Endothelial cell of umbilical vein (primary cell): ENCODE measurements around the gene GNAT1. TPM values are rescaled to one million over a fixed set of nuclear protein-coding genes. Genes with fewer than 3 reads are reported as not detected.
"Not testable (repeated sequence)": the region's sequence is repeated elsewhere in the genome, so short reads cannot be mapped to it uniquely, and the experiment has no call there.

ENCODE experiments used
- BruUV-seq: library from RNA; stranded (reverse); fragments of 400-500 nt; replicated peaks from 2 replicates; lab custom pipeline; 2021; lab: Mats Ljungman, UMichigan
- CTCF ChIA-PET: fragments of 300-600, 350-600 bp; sonication (Branson Sonifier 250); formaldehyde crosslinking; loops from one replicate; lab custom pipeline; 2021; ENCODE audit warnings: antibody characterized with exemption, inconsistent platforms; lab: Charles Lee
- POLR2A ChIA-PET: fragments of 300-600, 350-600 bp; sonication (Branson Sonifier 250); formaldehyde crosslinking; loops from one replicate; lab custom pipeline; 2021; ENCODE audit warnings: antibody characterized with exemption, inconsistent platforms; lab: Charles Lee
- DNase-seq: peaks from one replicate; pipeline ENCODE4 v3.0.0-alpha.2; 2011; ENCODE audit warnings: low read depth, low spot score
- FAIRE-seq: peaks from 2 replicates; lab custom pipeline; 2011; peaks lifted over from hg19 to GRCh38; lab: Jason Lieb, UNC
- H2AFZ ChIP-seq: 2 replicates; pipeline ENCODE4 v1.6.0; 2012; ENCODE audit warnings: low read depth, low read length, control low read depth, inconsistent platforms
- H3K27ac ChIP-seq: 2 replicates; pipeline ENCODE4 v1.5.1; 2011; ENCODE audit warnings: low read depth, mild to moderate bottlenecking, control low read depth, low read length, moderate library complexity; ENCODE audit not compliant: insufficient read depth
- H3K27me3 ChIP-seq, 2 experiments: 2 replicates each; pipeline versions ENCODE4 v1.6.0 to v1.6.1; 2011; ENCODE audit warnings: low read length in 2 of 2, mixed read lengths in 1 of 2; ENCODE audit not compliant: control insufficient read depth in 2 of 2, insufficient read depth in 2 of 2
- H3K36me3 ChIP-seq, 2 experiments: 2 replicates in 1 of 2; 3 replicates in 1 of 2; pipeline ENCODE4 v1.5.1; 2011; ENCODE audit warnings: low read length in 2 of 2, mild to moderate bottlenecking in 1 of 2, moderate library complexity in 1 of 2; ENCODE audit not compliant: control insufficient read depth in 2 of 2, insufficient read depth in 2 of 2; ENCODE audit errors: extremely low read depth in 1 of 2
- H3K4me1 ChIP-seq: 3 replicates; pipeline ENCODE4 v1.5.1; 2011; ENCODE audit warnings: mild to moderate bottlenecking, low read length; ENCODE audit not compliant: control insufficient read depth, insufficient read depth; ENCODE audit errors: extremely low read depth
- H3K4me2 ChIP-seq: 2 replicates; pipeline ENCODE4 v1.6.1; 2011; ENCODE audit warnings: low read length, control low read depth, mixed read lengths; ENCODE audit not compliant: insufficient read depth
- H3K4me3 ChIP-seq, 3 experiments: fragments of 200-600 bp in 1 of 3; sonication (generic), shearing (Covaris generic) in 1 of 3; replicated peaks in 1 of 3; 2 replicates each; pipeline ENCODE4 v1.5.1; 2011 to 2016; ENCODE audit warnings: control low read depth in 3 of 3, low read length in 3 of 3, mild to moderate bottlenecking in 2 of 3, inconsistent platforms in 1 of 3, low read depth in 1 of 3, moderate library complexity in 1 of 3; ENCODE audit not compliant: insufficient read depth in 1 of 3
- H3K79me2 ChIP-seq: 2 replicates; pipeline ENCODE4 v1.6.0; 2012; ENCODE audit warnings: low read length, inconsistent platforms; ENCODE audit not compliant: control insufficient read depth, insufficient read depth
- H3K9ac ChIP-seq: replicated peaks from 2 replicates; pipeline ENCODE3; 2011; ENCODE audit warnings: low read length, control low read depth; ENCODE audit not compliant: insufficient read depth; ENCODE audit errors: extremely low read depth
- H3K9me1 ChIP-seq: replicated peaks from 3 replicates; pipeline ENCODE4 v1.6.0; 2011; ENCODE audit warnings: mild to moderate bottlenecking, low read length; ENCODE audit not compliant: control insufficient read depth, insufficient read depth; ENCODE audit errors: extremely low read depth
- H3K9me3 ChIP-seq: replicated peaks from 2 replicates; pipeline ENCODE4 v1.5.1; 2012; ENCODE audit warnings: low read length, inconsistent platforms; ENCODE audit not compliant: control insufficient read depth, insufficient read depth
- H4K20me1 ChIP-seq: replicated peaks from 2 replicates; pipeline ENCODE3; 2011; ENCODE audit warnings: mild to moderate bottlenecking, low read length; ENCODE audit not compliant: control insufficient read depth, insufficient read depth; ENCODE audit errors: extremely low read depth
- EZH2 ChIP-seq: IDR thresholded peaks from 2 replicates; pipeline ENCODE4 v1.6.1; 2012; ENCODE audit warnings: borderline replicate concordance, low read depth, mild to moderate bottlenecking, moderate library complexity, low read length, inconsistent platforms; ENCODE audit not compliant: severe bottlenecking
- FOS ChIP-seq: IDR thresholded peaks from 2 replicates; pipeline ENCODE4 v1.6.1; 2011; ENCODE audit warnings: mild to moderate bottlenecking, low read length, moderate library complexity, borderline replicate concordance; ENCODE audit not compliant: insufficient read depth
- GATA2 ChIP-seq: IDR thresholded peaks from 2 replicates; pipeline ENCODE4 v1.7.0; 2011; ENCODE audit warnings: low read depth, mild to moderate bottlenecking, moderate library complexity, mixed read lengths, low read length; ENCODE audit not compliant: insufficient read length, insufficient read depth
- JUN ChIP-seq: IDR thresholded peaks from 2 replicates; pipeline ENCODE4 v1.6.1; 2011; ENCODE audit warnings: borderline replicate concordance, low read depth; ENCODE audit not compliant: insufficient read length, insufficient read depth
- MYC ChIP-seq: IDR thresholded peaks from one replicate; pipeline ENCODE4 v1.6.1; 2011; ENCODE audit warnings: mild to moderate bottlenecking, low read depth, low read length
- POLR2A ChIP-seq: IDR thresholded peaks from 2 replicates; pipeline ENCODE4 v1.6.1; 2012; ENCODE audit warnings: low read depth, mild to moderate bottlenecking, control low read depth, low read length
- POLR2AphosphoS5 ChIP-seq: IDR thresholded peaks from 2 replicates; pipeline ENCODE4 v1.6.1; 2012; ENCODE audit warnings: low read depth, mild to moderate bottlenecking, control low read depth, low read length, moderate library complexity; ENCODE audit not compliant: insufficient read depth
- dilution Hi-C: fragments of 300-500 bp; cut with MboI; formaldehyde crosslinking; loops from one replicate; pipeline ENCODE4 v1.15.0; 2019; ENCODE audit warnings: low sequenced_read_pairs; ENCODE audit not compliant: extremely low pct_ligation_motif_present
- intact Hi-C: fragments of 100-400 bp; cut with micrococcal nuclease; formaldehyde crosslinking; loops from one replicate; pipeline ENCODE4 v1.10.0; 2022
- polyA plus RNA-seq, 4 experiments: library from polyadenylated mRNA; depleted of rRNA in 3 of 4; stranded (reverse) in 3 of 4; unstranded in 1 of 4; fragments of >200 nt; gene quantifications; 2 replicates each; pipeline versions ENCODE4 v1.2.1 to v1.2.3, GENCODE V29; 2011 to 2012; ENCODE audit warnings: missing spikeins in 1 of 4
- total RNA-seq: library from RNA; stranded (reverse); gene quantifications from 2 replicates; pipeline ENCODE4 v1.2.3, GENCODE V29; 2021
- TF ChIP-seq, protein P1 (sequence below), 2 donors: IDR thresholded peaks; 1 replicate in 1 of 2; 2 replicates in 1 of 2; pipeline ENCODE4 v1.5.1; 2011; ENCODE audit warnings: low read length in 2 of 2, mild to moderate bottlenecking in 2 of 2, moderate library complexity in 2 of 2, control low read depth in 1 of 2, inconsistent platforms in 1 of 2, low read depth in 1 of 2; ENCODE audit not compliant: insufficient read depth in 1 of 2; ENCODE audit errors: extremely low read depth in 1 of 2
- TF ChIP-seq, protein P2 (sequence below): IDR thresholded peaks from 2 replicates; pipeline ENCODE4 v1.6.1; 2011; ENCODE audit not compliant: insufficient read depth, insufficient read length

Gene GNAT1
- total and polyA plus RNA-seq, 2 donors (not counting 3 experiments of a cell fraction or from before 2014, with no cell fraction given), result 0.77 TPM; not detected in 1

DNA sequence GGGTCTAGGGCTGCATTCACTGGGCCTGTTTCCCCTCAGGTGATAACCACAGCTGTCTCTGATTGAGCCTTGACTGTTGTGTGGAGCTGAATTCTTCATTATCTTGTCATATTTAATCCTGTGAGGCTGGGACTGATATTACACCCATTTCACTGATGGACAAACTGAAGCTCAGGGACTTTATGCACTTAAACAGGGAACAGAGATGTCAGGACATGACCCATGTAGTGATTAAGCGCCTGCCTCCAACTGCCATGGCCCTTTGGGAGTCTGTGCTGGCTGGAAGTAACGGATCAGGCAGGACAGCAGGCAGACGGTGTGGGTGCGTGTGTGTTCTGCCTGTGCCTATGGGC is 52.1 kb downstream of the GNAT1 start:
- no peak for FAIRE-seq
- intact Hi-C loops, result loop anchor here (2.0 kb wide), 1 partner anchor 55 kb away; the partner anchor contains the start of genes HYAL3 and NAA80
- POLR2A ChIA-PET, result interaction anchor here (0.5 to 1.5 kb wide), 8 partner anchors 8 to 281 kb away, joined by 3 to 12 read pairs (median 4); no protein-coding TSS in a partner anchor

DNA sequence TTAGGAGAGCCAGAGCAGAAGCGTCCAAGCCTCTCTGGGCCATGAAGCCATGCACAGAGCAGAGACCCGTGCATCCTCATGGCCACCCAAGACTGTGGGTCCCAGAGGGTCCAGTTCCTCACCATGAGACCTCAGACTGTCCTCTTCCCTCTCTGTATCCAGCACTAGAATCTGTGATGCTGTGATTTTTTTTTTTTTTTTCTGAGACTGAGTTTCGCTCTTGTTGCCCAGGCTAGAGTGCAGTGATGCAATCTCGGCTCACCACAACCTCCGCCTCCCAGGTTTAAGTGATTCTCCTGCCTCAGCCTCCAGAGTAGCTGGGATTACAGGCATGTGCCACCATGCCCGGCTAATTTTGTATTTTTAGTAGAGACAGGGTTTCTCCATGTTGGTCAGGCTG is 53.4 kb downstream of the GNAT1 start:
- peaks cover 95% of the 10 kb centered on the region for H3K4me1 ChIP-seq
- CTCF ChIA-PET, result interaction anchor here (0.6 to 5.6 kb wide), 5 partner anchors 9 to 51 kb away, joined by 3 to 54 read pairs (median 24); partner anchors contain the start of gene GNAI2

More for the DNA sequence above, 52.1 kb downstream of the GNAT1 start:
- H3K9me3 ChIP-seq, result no peaks in the 10 kb centered on the region
- peaks cover 95% of the 10 kb centered on the region for H3K4me1 ChIP-seq
- dilution Hi-C loops, result loop anchor here (5.0 kb wide), 1 partner anchor 61 kb away; no protein-coding TSS in a partner anchor
- H2AFZ ChIP-seq, result no peak overlapping the region
- peaks cover 91% of the 10 kb centered on the region for H3K79me2 ChIP-seq
- TF ChIP-seq MYC (no peak), POLR2A (no peak), EZH2 (no peak), JUN (no peak), GATA2 (no peak), POLR2AphosphoS5 (no peak), FOS (no peak)
- TF ChIP-seq, protein P1, sequence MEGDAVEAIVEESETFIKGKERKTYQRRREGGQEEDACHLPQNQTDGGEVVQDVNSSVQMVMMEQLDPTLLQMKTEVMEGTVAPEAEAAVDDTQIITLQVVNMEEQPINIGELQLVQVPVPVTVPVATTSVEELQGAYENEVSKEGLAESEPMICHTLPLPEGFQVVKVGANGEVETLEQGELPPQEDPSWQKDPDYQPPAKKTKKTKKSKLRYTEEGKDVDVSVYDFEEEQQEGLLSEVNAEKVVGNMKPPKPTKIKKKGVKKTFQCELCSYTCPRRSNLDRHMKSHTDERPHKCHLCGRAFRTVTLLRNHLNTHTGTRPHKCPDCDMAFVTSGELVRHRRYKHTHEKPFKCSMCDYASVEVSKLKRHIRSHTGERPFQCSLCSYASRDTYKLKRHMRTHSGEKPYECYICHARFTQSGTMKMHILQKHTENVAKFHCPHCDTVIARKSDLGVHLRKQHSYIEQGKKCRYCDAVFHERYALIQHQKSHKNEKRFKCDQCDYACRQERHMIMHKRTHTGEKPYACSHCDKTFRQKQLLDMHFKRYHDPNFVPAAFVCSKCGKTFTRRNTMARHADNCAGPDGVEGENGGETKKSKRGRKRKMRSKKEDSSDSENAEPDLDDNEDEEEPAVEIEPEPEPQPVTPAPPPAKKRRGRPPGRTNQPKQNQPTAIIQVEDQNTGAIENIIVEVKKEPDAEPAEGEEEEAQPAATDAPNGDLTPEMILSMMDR (IDR thresholded peaks at IDR 0.05; ENCODE audit: extremely low read depth in 1 of 2, insufficient read depth in 1 of 2, low read depth in 1 of 2, low read length in 2 of 2), result no peak
- TF ChIP-seq, protein P2, sequence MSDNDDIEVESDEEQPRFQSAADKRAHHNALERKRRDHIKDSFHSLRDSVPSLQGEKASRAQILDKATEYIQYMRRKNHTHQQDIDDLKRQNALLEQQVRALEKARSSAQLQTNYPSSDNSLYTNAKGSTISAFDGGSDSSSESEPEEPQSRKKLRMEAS, result no peak
- no peak for DNase-seq
- peak overlapping the region; percentile 76 for H3K9ac ChIP-seq
- TSS peak; percentile 53 for BruUV-seq
- peak overlapping the region; percentile 63 for H3K4me2 ChIP-seq
- H3K27me3 ChIP-seq, result no peaks in the 10 kb centered on the region
- CTCF ChIA-PET, result interaction anchor here (1.2 to 5.6 kb wide), 10 partner anchors 8 to 81 kb away, joined by 3 to 54 read pairs (median 5); partner anchors contain the start of gene GNAI2
- no peak overlapping the region for H3K4me3 ChIP-seq
- H4K20me1 ChIP-seq, result no peaks in the 10 kb centered on the region
- H3K9me1 ChIP-seq, result no peaks in the 10 kb centered on the region
- H3K36me3 ChIP-seq, result peaks cover 5 to 26% of the 10 kb centered on the region in 2 experiments
- H3K27ac ChIP-seq, result peak overlapping the region; percentile 97

More for the DNA sequence above, 53.4 kb downstream of the GNAT1 start:
- peaks cover 4 to 26% of the 10 kb centered on the region in 2 experiments for H3K36me3 ChIP-seq
- H3K4me3 ChIP-seq, BruUV-seq, H3K9me3 ChIP-seq, DNase-seq, H3K4me2 ChIP-seq, H3K9me1 ChIP-seq, H3K27me3 ChIP-seq, POLR2A ChIA-PET, H3K9ac ChIP-seq, H2AFZ ChIP-seq, H4K20me1 ChIP-seq, FAIRE-seq, intact Hi-C loops: not testable (repeated sequence)
- peaks cover 91% of the 10 kb centered on the region for H3K79me2 ChIP-seq
- peak overlapping the region; percentile 97 for H3K27ac ChIP-seq
- dilution Hi-C loops, result loop anchor here (5.0 kb wide), 1 partner anchor 63 kb away; no protein-coding TSS in a partner anchor
